UCSD-AML1 (cell line): ENCODE measurements around the gene SMPD4.
"Not testable (repeated sequence)": the region's sequence is repeated elsewhere in the genome, so short reads cannot be mapped to it uniquely, and the experiment has no call there.

Source experiments
- DNase-seq: peaks from one replicate; lab custom pipeline; 2025; ENCODE audit not compliant: unreplicated experiment; lab: John Stamatoyannopoulos, UW

Gene SMPD4

GRCh38 chr2:130159376-130159775 lies 22.0 kb downstream of the SMPD4 start:
- not testable (repeated sequence) for DNase-seq

- DNase-seq = no peak
These were observed 22.8 kb downstream of the SMPD4 start for GRCh38 chr2:130158631-130159030.

DNA sequence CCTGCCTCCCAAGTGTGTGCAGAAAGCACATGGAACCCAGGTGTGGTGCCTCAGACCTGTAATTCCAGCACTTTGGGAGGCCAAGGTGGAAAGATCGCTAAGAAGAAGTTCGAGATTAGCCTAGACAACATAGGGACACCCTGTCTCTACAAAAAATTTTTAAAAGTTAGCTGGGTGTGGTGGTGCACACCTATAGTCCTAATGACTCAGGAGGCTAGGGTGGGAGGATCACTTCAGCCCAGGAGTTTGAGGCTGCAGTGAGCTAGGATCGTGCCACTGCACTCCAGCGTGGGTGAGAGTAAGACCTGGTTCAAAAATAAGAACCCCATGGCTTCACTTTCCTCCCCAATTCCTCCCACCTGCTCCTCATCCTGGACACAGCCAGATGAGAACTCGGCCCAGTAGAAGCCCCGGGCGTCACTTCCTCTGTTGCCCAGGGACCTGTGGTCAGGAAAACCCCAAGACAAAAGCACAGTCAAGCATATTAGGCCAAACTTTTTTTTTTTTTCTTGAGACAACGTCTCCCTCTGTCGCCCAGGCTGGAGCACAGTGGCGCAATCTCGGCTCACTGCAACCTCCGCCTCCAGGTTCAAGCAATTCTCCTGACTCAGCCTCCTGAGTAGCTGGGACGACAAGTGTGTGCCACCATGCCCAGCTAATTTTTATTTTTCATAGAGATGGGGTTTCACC lies 23.4 kb downstream of the SMPD4 start:
- peak; percentile 61 for DNase-seq

GRCh38 chr2:130157354-130157753 lies 24.0 kb downstream of the SMPD4 start:
- not testable (repeated sequence) for DNase-seq

DNA sequence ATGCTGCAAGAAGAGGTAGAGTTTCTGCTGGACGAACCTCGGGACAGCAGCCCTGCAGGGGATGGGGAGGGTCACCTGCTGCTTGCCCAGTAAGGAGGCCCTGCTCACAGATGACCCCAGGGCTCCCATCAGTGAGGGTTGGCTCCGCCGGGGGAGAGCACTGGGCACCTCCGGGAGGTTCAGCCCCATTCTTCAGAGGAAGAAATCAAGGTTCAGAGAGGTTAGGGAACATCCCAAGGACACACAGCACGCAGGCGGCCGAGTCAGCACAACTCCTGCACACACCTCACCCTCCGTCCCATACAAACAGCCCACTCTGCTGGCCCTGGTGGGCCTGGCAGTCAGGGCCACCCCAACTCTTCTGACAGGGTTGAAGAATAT lies 24.8 kb downstream of the SMPD4 start:
- no peak for DNase-seq

GRCh38 chr2:130155956-130156623 lies 25.3 kb downstream of the SMPD4 start:
- DNase-seq = peak; percentile 15

DNA sequence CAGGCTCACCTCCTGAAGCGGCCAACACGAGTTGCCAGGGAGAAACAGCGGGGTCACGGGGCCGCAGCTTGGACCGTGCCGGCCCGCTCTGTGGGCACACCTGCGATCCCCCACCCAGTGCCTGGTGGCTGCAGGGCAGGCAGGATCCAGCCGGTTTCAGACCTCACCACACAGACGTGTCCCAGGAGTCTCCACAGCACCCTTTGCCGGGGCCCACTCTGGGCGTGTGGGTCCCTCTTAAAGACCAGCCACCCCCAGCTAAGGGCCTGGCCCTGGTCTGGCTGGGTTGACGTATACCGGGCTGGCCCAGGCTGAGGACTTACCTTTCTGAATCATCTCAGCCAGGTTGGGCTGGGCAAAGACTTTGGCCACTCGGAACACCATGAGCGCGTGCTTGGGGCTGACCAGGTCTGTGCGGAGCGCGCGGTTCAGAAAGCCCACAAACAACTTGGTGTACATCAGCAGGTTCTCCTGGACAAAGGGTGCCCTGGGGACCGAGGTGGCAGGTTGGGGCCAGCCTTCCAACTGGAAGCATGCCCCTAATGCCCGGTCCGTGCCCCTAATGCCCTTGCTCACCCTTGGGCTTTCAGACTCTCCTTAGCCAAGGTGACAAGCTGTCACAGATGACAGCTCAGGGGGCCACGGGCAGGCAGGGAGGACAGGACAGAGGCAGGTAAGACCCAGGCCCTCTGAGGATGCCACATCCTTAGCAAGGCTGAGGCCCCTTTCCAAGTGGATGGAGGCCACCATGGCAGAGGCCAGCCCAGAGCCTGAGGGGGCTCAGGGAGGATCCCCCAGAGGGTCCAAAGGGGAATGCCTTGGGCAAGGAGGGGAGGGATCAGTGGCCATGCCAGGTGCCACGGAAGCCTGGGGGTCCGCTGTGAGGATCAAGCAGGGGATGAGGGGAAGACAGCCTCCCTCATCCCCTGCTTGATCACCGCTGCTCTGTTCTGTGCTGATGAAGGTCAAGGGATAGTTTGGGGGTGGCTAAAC lies 26.3 kb downstream of the SMPD4 start:
- no peak for DNase-seq

DNA sequence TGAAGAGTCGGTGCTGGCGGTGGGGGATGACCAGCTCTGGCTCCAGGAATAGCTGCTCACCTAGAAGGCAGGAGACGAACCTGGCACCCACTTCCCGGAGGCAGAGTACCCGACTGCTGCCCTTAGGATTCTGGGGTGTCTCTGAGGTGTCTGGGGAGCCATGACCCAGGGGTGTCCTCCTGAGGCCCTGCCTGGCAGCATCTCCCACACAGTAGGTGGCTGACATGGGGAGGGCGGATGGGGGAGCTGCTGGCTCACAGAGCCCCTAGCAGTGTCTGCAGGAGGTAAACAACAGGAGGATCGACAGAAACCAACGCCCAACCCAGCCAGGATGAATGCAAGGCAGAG lies 27.0 kb downstream of the SMPD4 start:
- not testable (repeated sequence) for DNase-seq

- DNase-seq = not testable (repeated sequence)
These were observed 27.5 kb downstream of the SMPD4 start for GRCh38 chr2:130153721-130154422.

DNA sequence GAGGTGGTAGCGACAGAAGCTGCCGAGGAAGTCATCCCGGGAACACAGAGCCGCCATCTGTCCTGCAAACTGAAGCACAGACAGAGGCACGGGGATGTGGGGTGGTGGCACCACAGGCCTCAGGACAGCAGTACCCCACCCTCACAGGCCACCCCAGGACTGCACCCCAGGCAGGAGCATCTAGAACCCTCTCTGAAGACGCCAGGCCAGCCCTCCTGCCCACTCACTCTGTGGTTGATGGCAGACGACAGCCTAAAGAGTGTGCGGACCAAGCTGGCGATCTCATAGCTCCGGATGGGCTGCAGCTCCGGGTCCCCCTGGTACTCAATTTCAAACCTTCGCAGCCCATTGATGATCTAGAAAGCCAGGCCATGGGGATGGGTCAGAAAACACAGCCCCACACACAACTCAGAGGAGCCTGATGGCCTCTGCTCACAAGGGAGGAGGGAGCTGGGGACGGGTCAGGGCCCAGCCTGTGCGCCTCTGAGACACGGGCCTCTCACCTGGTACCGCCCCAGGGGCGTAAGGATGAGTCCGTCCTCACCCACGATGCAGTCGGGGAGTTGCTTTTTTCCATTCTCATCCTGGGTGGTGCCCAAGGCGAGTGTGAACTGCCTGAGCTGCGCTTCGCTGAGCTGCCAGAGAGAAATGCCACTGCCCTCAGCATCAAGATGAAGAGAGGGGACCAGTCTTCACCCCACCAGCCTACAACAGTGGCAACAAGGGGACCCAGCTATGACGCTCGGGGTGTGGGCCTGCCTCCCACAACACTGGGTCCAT lies 28.4 kb downstream of the SMPD4 start:
- DNase-seq = no peak

- not testable (repeated sequence) for DNase-seq
These were observed 29.1 kb downstream of the SMPD4 start for GRCh38 chr2:130152136-130152815.

- DNase-seq = not testable (repeated sequence)
These were observed 30.3 kb downstream of the SMPD4 start for GRCh38 chr2:130151145-130151512.

DNA sequence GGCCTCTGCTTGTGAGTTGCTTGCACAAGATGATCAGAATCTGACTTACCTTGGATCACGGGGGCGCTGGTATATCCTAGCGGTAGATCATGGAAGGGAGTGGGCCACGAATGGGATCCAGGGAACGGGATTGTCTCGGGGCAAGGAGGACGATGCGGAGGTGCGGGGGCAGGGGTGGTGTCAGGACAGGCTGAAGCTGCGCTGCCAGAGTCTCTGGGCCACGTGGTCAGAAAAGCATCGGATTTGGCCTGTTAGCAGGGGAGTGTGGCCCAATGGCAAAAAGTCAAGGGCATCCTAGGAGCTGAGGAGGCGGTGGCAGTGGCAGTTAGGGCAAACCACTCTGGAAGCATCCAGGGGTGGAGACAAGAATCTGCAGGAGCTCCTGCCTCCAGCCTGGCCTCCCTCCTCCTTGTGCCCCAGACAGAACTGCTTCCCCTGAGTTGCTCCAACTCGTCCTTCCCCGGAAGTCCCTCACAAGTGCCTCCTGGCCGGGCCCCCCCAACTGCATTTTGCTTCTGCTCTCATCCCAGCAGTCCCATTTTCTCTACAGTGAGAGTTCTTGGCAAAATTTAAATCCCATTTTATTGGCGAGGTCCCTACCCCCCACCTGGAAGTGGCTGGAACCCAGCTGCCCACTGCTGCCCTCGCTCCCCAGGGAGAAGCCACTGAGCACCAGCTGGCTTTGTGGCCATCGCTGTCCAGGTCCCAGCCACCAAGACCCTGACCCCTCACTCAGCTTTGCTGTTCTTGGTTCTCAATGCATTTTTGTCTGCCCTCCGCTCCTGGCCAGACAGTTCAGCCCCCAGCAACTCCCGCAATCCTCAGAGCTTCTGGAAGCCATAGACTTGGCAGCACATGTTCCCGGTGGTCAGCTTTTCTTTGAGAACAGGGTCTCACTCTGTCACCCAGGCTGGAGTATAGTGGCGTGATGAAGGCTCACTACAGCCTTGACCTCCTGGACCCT lies 30.9 kb downstream of the SMPD4 start:
- no peak for DNase-seq

GRCh38 chr2:130148515-130148914 lies 32.9 kb downstream of the SMPD4 start:
- not testable (repeated sequence) for DNase-seq

DNA sequence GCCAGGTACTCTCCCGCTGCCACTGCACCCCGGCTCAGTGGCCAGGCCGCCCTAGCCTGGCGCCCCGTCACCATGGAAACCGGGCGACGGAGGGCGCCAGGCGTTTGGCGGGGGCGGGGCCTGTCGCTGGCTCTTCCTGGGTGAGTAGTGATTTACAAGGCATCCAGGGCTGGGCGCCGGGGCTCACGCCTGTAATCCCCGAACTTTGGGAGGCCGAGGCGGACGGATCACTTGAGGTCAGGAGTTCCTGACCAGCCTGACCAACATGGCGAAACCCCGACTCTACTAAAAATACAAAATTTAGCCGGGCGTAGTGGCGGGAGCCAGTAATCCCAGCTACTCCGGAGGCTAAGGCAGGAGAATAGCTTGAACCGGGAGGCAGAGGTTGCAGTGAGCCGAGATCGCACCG lies 36.4 kb downstream of the SMPD4 start, which contains the start of gene CCDC74B:
Gene CCDC74B, minus strand, starts transcription at position 107 of the 409 bp plus-strand sequence. CDS start 116 bp downstream, outside the sequence.
- not testable (repeated sequence) for DNase-seq

- DNase-seq = not testable (repeated sequence)
These were observed 37.9 kb downstream of the SMPD4 start for GRCh38 chr2:130143266-130144039.
